ENCODE data around the gene PCDHA1. TPM values are rescaled to one million over a fixed set of nuclear protein-coding genes. Genes with fewer than 3 reads are reported as not detected.

Gene PCDHA1
- polyA plus RNA-seq, 4 donors, result 0.06 to 0.43 TPM; not detected in 2

DNA sequence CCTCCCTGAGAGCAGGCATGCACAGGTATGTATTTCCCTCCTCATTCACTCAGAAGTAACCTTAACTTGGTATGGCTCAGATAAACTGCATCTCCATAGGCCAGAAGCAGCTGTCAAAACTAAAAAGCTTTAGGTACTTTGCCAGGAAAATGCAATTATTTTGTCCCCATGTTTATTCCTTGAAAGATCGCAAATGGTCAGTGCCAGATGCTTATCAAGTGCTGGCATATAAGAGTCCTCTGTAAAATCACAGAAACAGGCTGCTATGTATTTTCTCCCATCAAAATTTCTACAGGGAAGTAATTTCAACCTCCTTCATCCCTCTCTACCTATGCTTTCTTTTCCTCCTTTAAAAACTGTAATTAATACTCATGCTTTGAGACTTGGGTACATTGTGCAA, 193.0 kb downstream of the PCDHA1 start:
- Histone ChIP-seq H3K4me1 (ENCODE audit: control insufficient read depth in 3 of 3, insufficient read depth in 2 of 3, low read depth in 1 of 3, low read length in 2 of 3) (no peaks in the 10 kb centered on the region), H3K27ac (ENCODE audit: low read depth in 1 of 3, low read length in 2 of 3) (no peak overlapping the region), H3K4me3 (ENCODE audit: low read depth in 1 of 3, low read length in 3 of 3) (no peak overlapping the region), H3K9me3 (ENCODE audit: control insufficient read depth in 2 of 2, insufficient read depth in 1 of 2, low read depth in 1 of 2, low read length in 1 of 2) (no peaks in the 10 kb centered on the region), H3K27me3 (ENCODE audit: control insufficient read depth in 3 of 3, insufficient read depth in 3 of 3, low read length in 3 of 3) (no peaks in the 10 kb centered on the region), H3K36me3 (ENCODE audit: control insufficient read depth in 3 of 3, insufficient read depth in 2 of 3, low read depth in 1 of 3, low read length in 3 of 3) (no peaks in the 10 kb centered on the region)
- FAIRE-seq, result no peak
- no peak for DNase-seq
- 84 to 92% (median 90%) methylated on average over 1 of the region's 1 CpG for WGBS, 3 donors

DNA sequence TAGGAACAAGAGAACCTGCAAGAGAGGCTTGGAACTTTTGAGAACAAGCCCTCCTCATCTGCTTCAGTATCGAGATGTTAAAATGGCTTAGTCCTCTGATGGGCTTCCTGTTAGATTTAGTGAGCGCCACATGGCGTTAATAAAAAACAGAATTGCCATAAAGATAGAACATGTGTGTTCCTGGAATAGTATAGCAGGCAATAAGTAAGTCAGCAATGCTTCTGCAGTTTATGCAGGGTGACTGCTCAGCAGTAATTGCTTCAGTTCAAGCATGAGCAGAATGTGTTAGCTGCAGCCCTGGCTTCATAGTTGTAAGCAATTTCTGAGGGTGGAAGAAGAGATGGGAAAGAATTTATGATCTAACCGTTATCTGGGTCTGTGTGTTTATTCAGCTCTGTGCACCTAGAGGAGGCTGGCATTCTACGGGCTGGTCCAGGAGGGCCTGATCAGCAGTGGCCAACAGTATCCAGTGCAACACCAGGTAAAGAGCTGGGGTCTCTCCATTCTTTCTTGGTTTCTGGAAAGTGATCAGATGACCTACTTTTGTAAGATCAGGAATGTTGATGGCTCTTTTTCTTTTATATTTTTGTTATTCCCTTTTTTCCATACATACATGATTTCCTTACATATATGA, 196.3 kb downstream of the PCDHA1 start:
- 71 to 76% (median 75%) methylated on average over 5 of the region's 5 CpGs for WGBS, 3 donors
- Histone ChIP-seq H3K9me3 (ENCODE audit: control insufficient read depth in 2 of 2, insufficient read depth in 1 of 2, low read depth in 1 of 2, low read length in 1 of 2) (no peaks in the 10 kb centered on the region), H3K27me3 (ENCODE audit: control insufficient read depth in 3 of 3, insufficient read depth in 3 of 3, low read length in 3 of 3) (no peaks in the 10 kb centered on the region), H3K36me3 (ENCODE audit: control insufficient read depth in 3 of 3, insufficient read depth in 2 of 3, low read depth in 1 of 3, low read length in 3 of 3) (no peaks in the 10 kb centered on the region), H3K4me1 (ENCODE audit: control insufficient read depth in 3 of 3, insufficient read depth in 2 of 3, low read depth in 1 of 3, low read length in 2 of 3) (no peaks in the 10 kb centered on the region), H3K4me3 (ENCODE audit: low read depth in 1 of 3, low read length in 3 of 3) (no peak overlapping the region), H3K27ac (ENCODE audit: low read depth in 1 of 3, low read length in 2 of 3) (no peak overlapping the region)
- DNase-seq, result no peak
- FAIRE-seq, result no peak

DNA sequence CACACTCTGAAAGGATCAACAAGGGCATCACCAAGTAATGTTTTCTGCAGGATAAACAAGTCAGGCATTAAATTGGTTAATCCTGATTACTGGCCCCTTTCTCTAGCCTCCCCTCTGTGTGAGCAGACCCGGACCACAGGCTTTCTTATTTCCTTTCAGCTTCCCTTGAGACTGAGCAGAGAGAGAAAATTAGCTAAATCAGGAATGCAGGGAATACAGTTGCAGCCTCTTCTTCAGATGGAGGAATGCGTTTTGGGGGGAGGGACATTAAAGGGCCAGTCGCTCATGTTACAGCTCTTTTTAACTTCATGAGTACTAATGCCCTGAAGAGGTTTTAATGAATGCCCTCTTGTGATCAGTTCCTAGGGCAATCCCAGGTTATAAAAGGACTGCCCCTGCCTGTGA, 200.2 kb downstream of the PCDHA1 start:
- Histone ChIP-seq H3K27ac (ENCODE audit: low read depth in 1 of 3, low read length in 2 of 3) (no peak overlapping the region), H3K4me1 (ENCODE audit: control insufficient read depth in 3 of 3, insufficient read depth in 2 of 3, low read depth in 1 of 3, low read length in 2 of 3) (no peaks in the 10 kb centered on the region), H3K4me3 (ENCODE audit: low read depth in 1 of 3, low read length in 3 of 3) (peak overlapping the region in 1 of 3 donors; percentile 11), H3K27me3 (ENCODE audit: control insufficient read depth in 3 of 3, insufficient read depth in 3 of 3, low read length in 3 of 3) (no peaks in the 10 kb centered on the region), H3K36me3 (ENCODE audit: control insufficient read depth in 3 of 3, insufficient read depth in 2 of 3, low read depth in 1 of 3, low read length in 3 of 3) (no peaks in the 10 kb centered on the region), H3K9me3 (ENCODE audit: control insufficient read depth in 2 of 2, insufficient read depth in 1 of 2, low read depth in 1 of 2, low read length in 1 of 2) (no peaks in the 10 kb centered on the region)
- DNase-seq, result no peak
- WGBS, 3 donors, result 14 to 19% (median 15%) methylated on average over 3 of the region's 3 CpGs
- no peak for FAIRE-seq

DNA sequence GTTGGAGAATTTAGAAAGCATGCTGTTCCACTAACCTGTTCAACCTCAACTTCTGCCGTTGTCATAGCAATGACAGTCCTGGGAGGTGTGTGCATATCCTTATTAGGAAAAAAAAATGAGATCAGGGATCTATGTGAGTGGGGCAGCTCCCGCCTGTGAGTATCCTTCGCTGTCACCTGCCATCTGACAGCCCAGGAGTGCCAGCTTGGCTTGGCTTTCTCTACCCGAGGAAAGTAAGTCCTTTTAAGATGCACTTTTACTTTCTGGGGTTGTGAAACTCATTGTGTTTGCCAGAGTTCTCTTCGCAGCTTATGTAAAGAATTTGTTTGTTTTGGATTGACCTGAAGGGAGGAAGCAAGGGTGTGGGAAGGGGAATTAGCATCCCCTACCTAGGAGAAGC, 202.2 kb downstream of the PCDHA1 start:
- Histone ChIP-seq H3K9me3 (ENCODE audit: control insufficient read depth in 2 of 2, insufficient read depth in 1 of 2, low read depth in 1 of 2, low read length in 1 of 2) (no peaks in the 10 kb centered on the region), H3K27me3 (ENCODE audit: control insufficient read depth in 3 of 3, insufficient read depth in 3 of 3, low read length in 3 of 3) (no peaks in the 10 kb centered on the region), H3K4me1 (ENCODE audit: control insufficient read depth in 3 of 3, insufficient read depth in 2 of 3, low read depth in 1 of 3, low read length in 2 of 3) (no peaks in the 10 kb centered on the region), H3K27ac (ENCODE audit: low read depth in 1 of 3, low read length in 2 of 3) (no peak overlapping the region), H3K36me3 (ENCODE audit: control insufficient read depth in 3 of 3, insufficient read depth in 2 of 3, low read depth in 1 of 3, low read length in 3 of 3) (no peaks in the 10 kb centered on the region), H3K4me3 (ENCODE audit: low read depth in 1 of 3, low read length in 3 of 3) (no peak overlapping the region)
- no peak for FAIRE-seq
- no peak for DNase-seq
- WGBS, 3 donors, result 40 to 48% (median 47%) methylated on average over 5 of the region's 5 CpGs

DNA sequence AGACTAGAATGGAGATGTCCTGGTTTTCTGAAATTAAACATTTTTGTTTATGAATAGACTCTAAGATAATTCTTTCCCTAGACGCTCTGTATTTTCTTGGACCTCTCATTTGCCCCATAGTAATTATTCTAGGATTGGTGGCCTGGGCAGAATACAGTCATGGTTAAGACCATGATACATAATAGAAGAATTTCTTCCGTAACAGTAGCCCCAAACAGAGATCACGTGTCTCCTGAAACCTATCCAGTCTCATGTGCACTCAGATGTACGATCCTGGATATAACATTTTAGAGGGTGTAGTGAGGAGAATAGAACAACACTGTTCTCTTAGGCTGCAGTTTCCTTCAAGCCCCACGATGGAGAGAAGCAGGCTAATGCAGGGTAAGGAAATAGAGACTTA, 202.7 kb downstream of the PCDHA1 start:
- Histone ChIP-seq H3K9me3 (ENCODE audit: control insufficient read depth in 2 of 2, insufficient read depth in 1 of 2, low read depth in 1 of 2, low read length in 1 of 2) (no peaks in the 10 kb centered on the region), H3K4me1 (ENCODE audit: control insufficient read depth in 3 of 3, insufficient read depth in 2 of 3, low read depth in 1 of 3, low read length in 2 of 3) (no peaks in the 10 kb centered on the region), H3K27me3 (ENCODE audit: control insufficient read depth in 3 of 3, insufficient read depth in 3 of 3, low read length in 3 of 3) (no peaks in the 10 kb centered on the region), H3K4me3 (ENCODE audit: low read depth in 1 of 3, low read length in 3 of 3) (no peak overlapping the region), H3K27ac (ENCODE audit: low read depth in 1 of 3, low read length in 2 of 3) (no peak overlapping the region), H3K36me3 (ENCODE audit: control insufficient read depth in 3 of 3, insufficient read depth in 2 of 3, low read depth in 1 of 3, low read length in 3 of 3) (no peaks in the 10 kb centered on the region)
- WGBS, 3 donors, result 70 to 76% (median 75%) methylated on average over 5 of the region's 5 CpGs
- FAIRE-seq, result no peak
- DNase-seq, result no peak

DNA sequence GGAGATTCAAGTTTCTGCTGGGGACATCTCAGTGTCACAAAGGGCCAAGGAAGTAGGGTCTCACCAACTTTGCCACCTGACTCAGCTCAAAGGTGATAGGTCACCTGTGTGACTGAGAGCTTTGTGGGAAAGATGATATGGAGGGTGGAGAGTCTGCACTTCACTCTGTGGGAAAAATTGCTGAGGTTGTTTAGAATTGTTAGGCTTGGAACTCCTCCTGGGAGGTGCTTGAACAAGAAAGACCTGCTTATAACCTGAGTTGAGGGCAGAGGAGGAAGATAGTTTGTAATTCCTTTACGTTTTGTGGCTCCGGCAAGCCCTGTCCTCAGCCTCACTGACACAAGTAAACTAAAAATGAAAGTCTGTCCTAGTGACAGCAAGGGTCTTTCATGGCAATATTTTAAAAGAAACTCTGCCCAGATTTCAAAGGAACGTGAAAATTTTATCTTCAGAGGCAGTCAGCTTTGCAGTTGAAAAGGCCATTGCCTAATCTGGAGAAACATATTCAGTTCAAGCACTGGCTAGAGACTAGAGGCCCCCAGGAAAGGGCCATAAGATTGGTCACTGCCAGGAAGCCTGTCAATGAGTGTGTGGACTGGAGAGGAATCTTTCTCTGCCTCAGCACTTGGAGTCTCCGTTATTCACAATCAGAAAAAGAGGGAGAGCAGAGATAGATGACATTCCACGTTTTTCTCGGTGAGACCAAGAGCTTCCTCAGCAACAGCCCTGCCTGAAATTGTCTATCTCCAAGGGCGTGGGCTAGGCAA, 203.5 kb downstream of the PCDHA1 start:
- no peak for FAIRE-seq
- WGBS, 3 donors, result 63 to 67% (median 66%) methylated on average over 7 of the region's 7 CpGs
- H3K4me3 ChIP-seq (ENCODE audit: low read depth in 1 of 3, low read length in 3 of 3), result no peak overlapping the region
- no peaks in the 10 kb centered on the region for H3K36me3 ChIP-seq (ENCODE audit: control insufficient read depth in 3 of 3, insufficient read depth in 2 of 3, low read depth in 1 of 3, low read length in 3 of 3)
- H3K4me1 ChIP-seq (ENCODE audit: control insufficient read depth in 3 of 3, insufficient read depth in 2 of 3, low read depth in 1 of 3, low read length in 2 of 3), result no peaks in the 10 kb centered on the region
- H3K27me3 ChIP-seq (ENCODE audit: control insufficient read depth in 3 of 3, insufficient read depth in 3 of 3, low read length in 3 of 3), result no peaks in the 10 kb centered on the region
- no peaks in the 10 kb centered on the region for H3K9me3 ChIP-seq (ENCODE audit: control insufficient read depth in 2 of 2, insufficient read depth in 1 of 2, low read depth in 1 of 2, low read length in 1 of 2)
- H3K27ac ChIP-seq (ENCODE audit: low read depth in 1 of 3, low read length in 2 of 3), result no peak overlapping the region
- DNase-seq, result no peak

DNA sequence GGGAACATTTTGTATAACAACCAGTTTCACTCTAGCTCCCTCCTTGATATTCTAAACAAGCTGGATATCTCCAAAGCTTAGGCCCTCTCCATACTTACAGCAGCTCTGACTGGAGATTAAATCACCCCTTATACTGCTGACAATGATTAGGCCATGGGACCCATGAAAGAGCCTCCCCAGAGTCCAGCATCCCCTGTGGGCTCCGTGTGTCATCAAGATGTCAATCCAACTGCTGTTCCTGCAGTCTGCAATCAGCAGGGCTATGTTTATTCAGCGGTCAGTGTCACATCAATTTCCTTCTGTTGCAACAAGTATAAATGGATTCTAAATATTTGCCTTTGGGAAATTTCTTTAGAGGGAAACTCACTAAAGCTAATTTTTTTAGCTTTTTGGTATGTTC, 206.9 kb downstream of the PCDHA1 start:
- WGBS, 3 donors, result 53 to 62% (median 60%) methylated on average over 2 of the region's 2 CpGs
- H3K36me3 ChIP-seq (ENCODE audit: control insufficient read depth in 3 of 3, insufficient read depth in 2 of 3, low read depth in 1 of 3, low read length in 3 of 3), result no peaks in the 10 kb centered on the region
- H3K4me3 ChIP-seq (ENCODE audit: low read depth in 1 of 3, low read length in 3 of 3), result no peak overlapping the region
- no peak overlapping the region for H3K27ac ChIP-seq (ENCODE audit: low read depth in 1 of 3, low read length in 2 of 3)
- no peaks in the 10 kb centered on the region for H3K27me3 ChIP-seq (ENCODE audit: control insufficient read depth in 3 of 3, insufficient read depth in 3 of 3, low read length in 3 of 3)
- DNase-seq (no peak), FAIRE-seq (no peak)
- no peaks in the 10 kb centered on the region for H3K4me1 ChIP-seq (ENCODE audit: control insufficient read depth in 3 of 3, insufficient read depth in 2 of 3, low read depth in 1 of 3, low read length in 2 of 3)
- no peaks in the 10 kb centered on the region for H3K9me3 ChIP-seq (ENCODE audit: control insufficient read depth in 2 of 2, insufficient read depth in 1 of 2, low read depth in 1 of 2, low read length in 1 of 2)

DNA sequence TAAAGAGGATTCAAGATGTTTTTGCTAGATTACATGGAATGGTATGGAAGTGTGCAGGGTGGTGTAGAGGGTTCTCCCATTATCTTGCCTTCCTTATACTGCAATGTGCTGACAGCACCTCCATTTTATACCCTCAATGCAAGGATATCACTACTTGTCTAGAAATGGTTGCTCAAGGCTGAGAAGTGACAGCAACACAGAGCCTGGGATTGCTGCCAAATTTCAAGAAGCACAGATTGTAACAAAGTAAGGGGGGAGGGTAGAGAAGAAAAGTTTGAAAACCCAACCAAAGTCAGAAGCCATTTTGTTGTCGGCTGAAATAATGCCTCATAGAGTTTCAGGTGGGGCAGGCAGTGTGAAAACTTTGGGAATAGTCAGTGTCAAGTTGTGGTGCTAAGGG, 210.1 kb downstream of the PCDHA1 start:
- no peaks in the 10 kb centered on the region for H3K27me3 ChIP-seq (ENCODE audit: control insufficient read depth in 3 of 3, insufficient read depth in 3 of 3, low read length in 3 of 3)
- no peaks in the 10 kb centered on the region for H3K4me1 ChIP-seq (ENCODE audit: control insufficient read depth in 3 of 3, insufficient read depth in 2 of 3, low read depth in 1 of 3, low read length in 2 of 3)
- WGBS, 3 donors, result 76 to 90% (median 86%) methylated on average over 1 of the region's 1 CpG
- DNase-seq (no peak), FAIRE-seq (no peak)
- no peaks in the 10 kb centered on the region for H3K36me3 ChIP-seq (ENCODE audit: control insufficient read depth in 3 of 3, insufficient read depth in 2 of 3, low read depth in 1 of 3, low read length in 3 of 3)
- H3K4me3 ChIP-seq (ENCODE audit: low read depth in 1 of 3, low read length in 3 of 3), result no peak overlapping the region
- no peaks in the 10 kb centered on the region for H3K9me3 ChIP-seq (ENCODE audit: control insufficient read depth in 2 of 2, insufficient read depth in 1 of 2, low read depth in 1 of 2, low read length in 1 of 2)
- H3K27ac ChIP-seq (ENCODE audit: low read depth in 1 of 3, low read length in 2 of 3), result no peak overlapping the region

All from small intestine (tissue), 7 donors.